Neural progenitor cell (in vitro differentiated cells): Measurements from ENCODE around the gene NBEA.

ENCODE experiments used
- EZH2 ChIP-seq: fragments of 200-600 bp; sonication (generic); IDR thresholded peaks from 2 replicates; pipeline ENCODE4 v1.6.1; 2017; ENCODE audit warnings: antibody characterized with exemption, mild to moderate bottlenecking, moderate library complexity
- EZH2phosphoT487 ChIP-seq: fragments of 200-600 bp; sonication (generic); IDR thresholded peaks from 2 replicates; pipeline ENCODE4 v1.6.1; 2017; ENCODE audit warnings: antibody characterized with exemption
- TF ChIP-seq, protein P1 (sequence below): fragments of 200-600 bp; sonication (generic); IDR thresholded peaks from 2 replicates; pipeline ENCODE4 v1.5.1; 2017; ENCODE audit warnings: antibody characterized with exemption, mild to moderate bottlenecking

DNA sequence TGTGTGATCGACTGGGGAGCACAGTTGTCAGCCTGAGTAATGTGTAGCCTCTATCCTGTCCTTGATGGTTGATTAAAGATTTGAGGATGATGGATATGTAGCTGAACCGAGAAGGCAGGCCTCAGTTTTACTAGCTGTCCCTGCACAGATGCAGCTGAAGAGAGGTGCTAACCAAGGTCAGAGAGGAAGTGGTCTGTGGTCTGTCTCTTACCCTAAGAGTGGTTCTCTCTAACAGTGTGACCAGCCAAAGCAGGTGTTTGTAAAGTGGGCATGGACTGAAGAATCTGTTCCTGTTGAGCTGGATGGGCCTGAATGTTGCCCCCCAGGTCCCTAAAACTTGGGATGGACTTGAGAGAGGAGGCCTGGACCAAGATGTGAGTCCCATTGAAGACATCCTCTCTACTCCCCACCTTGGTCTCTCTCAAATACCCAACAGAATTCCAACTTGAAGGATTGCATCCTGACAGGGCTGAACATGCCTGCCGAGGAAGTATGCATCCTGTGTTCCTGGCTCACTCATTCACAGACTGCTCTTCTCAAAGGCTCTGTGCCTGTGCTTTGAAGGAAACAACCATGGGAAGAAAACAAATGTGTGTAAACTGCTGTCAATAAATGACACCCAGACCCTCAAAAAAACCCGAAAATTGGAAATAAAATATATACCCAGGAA lies 310.6 kb downstream of the NBEA start:
- TF ChIP-seq, protein P1, sequence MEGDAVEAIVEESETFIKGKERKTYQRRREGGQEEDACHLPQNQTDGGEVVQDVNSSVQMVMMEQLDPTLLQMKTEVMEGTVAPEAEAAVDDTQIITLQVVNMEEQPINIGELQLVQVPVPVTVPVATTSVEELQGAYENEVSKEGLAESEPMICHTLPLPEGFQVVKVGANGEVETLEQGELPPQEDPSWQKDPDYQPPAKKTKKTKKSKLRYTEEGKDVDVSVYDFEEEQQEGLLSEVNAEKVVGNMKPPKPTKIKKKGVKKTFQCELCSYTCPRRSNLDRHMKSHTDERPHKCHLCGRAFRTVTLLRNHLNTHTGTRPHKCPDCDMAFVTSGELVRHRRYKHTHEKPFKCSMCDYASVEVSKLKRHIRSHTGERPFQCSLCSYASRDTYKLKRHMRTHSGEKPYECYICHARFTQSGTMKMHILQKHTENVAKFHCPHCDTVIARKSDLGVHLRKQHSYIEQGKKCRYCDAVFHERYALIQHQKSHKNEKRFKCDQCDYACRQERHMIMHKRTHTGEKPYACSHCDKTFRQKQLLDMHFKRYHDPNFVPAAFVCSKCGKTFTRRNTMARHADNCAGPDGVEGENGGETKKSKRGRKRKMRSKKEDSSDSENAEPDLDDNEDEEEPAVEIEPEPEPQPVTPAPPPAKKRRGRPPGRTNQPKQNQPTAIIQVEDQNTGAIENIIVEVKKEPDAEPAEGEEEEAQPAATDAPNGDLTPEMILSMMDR = no peak
- TF ChIP-seq EZH2phosphoT487 = no peak
- no peak for TF ChIP-seq EZH2
